K562 (cell line): ENCODE results near the gene BBS5. TPM values are rescaled to one million over a fixed set of nuclear protein-coding genes. Genes with fewer than 3 reads are reported as not detected.

ENCODE experiments used
- ATAC-seq: fragments of 200-7000 bp; cut with Tn5 transposase; 3 replicates; pipeline ENCODE4 v1.9.1; 2020; ENCODE audit warnings: moderate library complexity
- BruUV-seq: library from RNA; stranded (reverse); fragments of 400-500 nt; replicated peaks from 2 replicates; lab custom pipeline; 2021; lab: Mats Ljungman, UMichigan
- CTCF ChIA-PET: fragments of 300-600 bp; formaldehyde crosslinking; extraction: SDS; loops from one replicate; lab custom pipeline; 2021; ENCODE audit warnings: low intra/inter-chr PET ratio; lab: Yijun Ruan, JAX
- POLR2A ChIA-PET: fragments of 300-600, 350-650 bp; sonication (Branson Sonifier 250); formaldehyde crosslinking; extraction: SDS; loops from one replicate; lab custom pipeline; 2021; ENCODE audit warnings: antibody characterized with exemption, inconsistent platforms; lab: Yijun Ruan, JAX
- DNase-seq, 4 experiments: peaks; one replicate each; pipeline versions ENCODE4 v3.0.0 to v3.0.0-alpha.2; 2011 to 2018; ENCODE audit warnings: low spot score in 3 of 4, mixed read lengths in 3 of 4; ENCODE audit errors: extremely low read depth in 1 of 4
- FAIRE-seq: peaks from 2 replicates; lab custom pipeline; 2011; peaks lifted over from hg19 to GRCh38; lab: Jason Lieb, UNC
- H2AFZ ChIP-seq: 2 replicates; pipeline ENCODE4 v1.6.0; 2011; ENCODE audit warnings: low read depth, low read length, control low read depth, inconsistent platforms
- H3K27ac ChIP-seq: fragments of 200-600 bp; 3 replicates; pipeline ENCODE4 v1.8.0; 2011; ENCODE audit warnings: low read depth, mild to moderate bottlenecking, control low read depth, inconsistent platforms, low read length, moderate library complexity, mixed read lengths; ENCODE audit errors: extremely low read depth
- H3K27me3 ChIP-seq, 2 experiments: fragments of 300-600 bp in 1 of 2; 2 replicates in 1 of 2; 3 replicates in 1 of 2; pipeline versions ENCODE4 v1.6.0 to v1.8.0; 2011; ENCODE audit warnings: inconsistent platforms in 2 of 2, low read length in 2 of 2, mild to moderate bottlenecking in 1 of 2, mixed read lengths in 1 of 2, moderate library complexity in 1 of 2; ENCODE audit not compliant: control insufficient read depth in 2 of 2, insufficient read depth in 2 of 2
- H3K36me3 ChIP-seq: fragments of 300-600 bp; 3 replicates; pipeline ENCODE4 v1.8.0; 2011; ENCODE audit warnings: mild to moderate bottlenecking, low read length, inconsistent platforms; ENCODE audit not compliant: control insufficient read depth, insufficient read depth
- H3K4me1 ChIP-seq, 2 experiments: fragments of 200-600 bp in 1 of 2; replicated peaks in 1 of 2; 2 replicates in 1 of 2; 3 replicates in 1 of 2; pipeline versions ENCODE4 v1.5.1 to v1.8.0; 2011; ENCODE audit warnings: inconsistent platforms in 2 of 2, low read length in 2 of 2, mild to moderate bottlenecking in 1 of 2, mixed read lengths in 1 of 2, moderate library complexity in 1 of 2; ENCODE audit not compliant: control insufficient read depth in 2 of 2, insufficient read depth in 2 of 2
- H3K4me2 ChIP-seq: 2 replicates; pipeline ENCODE4 v1.6.1; 2011; ENCODE audit warnings: low read length, control low read depth, inconsistent platforms, mixed read lengths; ENCODE audit not compliant: insufficient read depth
- H3K4me3 ChIP-seq: fragments of 200-600 bp; sonication (generic), shearing (Covaris generic); 2 replicates; pipeline ENCODE4 v1.5.1; 2016; ENCODE audit warnings: control low read depth, inconsistent platforms
- H3K79me2 ChIP-seq: fragments of 200-600 bp; 3 replicates; pipeline ENCODE4 v1.8.0; 2011; ENCODE audit warnings: low read length, inconsistent platforms; ENCODE audit not compliant: control insufficient read depth, insufficient read depth
- H3K9ac ChIP-seq, 2 experiments: 2 replicates each; pipeline versions ENCODE4 v1.6.0 to v1.6.1; 2011; ENCODE audit warnings: low read depth in 2 of 2, low read length in 2 of 2, control low read depth in 1 of 2, inconsistent platforms in 1 of 2, mild to moderate bottlenecking in 1 of 2, mixed read lengths in 1 of 2; ENCODE audit not compliant: insufficient read depth in 1 of 2
- H3K9me1 ChIP-seq: one replicate; pipeline ENCODE4 v1.6.0; 2011; ENCODE audit warnings: inconsistent platforms, mild to moderate bottlenecking, low read length, moderate library complexity; ENCODE audit not compliant: control insufficient read depth, insufficient read depth
- H3K9me3 ChIP-seq: replicated peaks from 2 replicates; pipeline ENCODE4 v1.5.1; 2011; ENCODE audit warnings: low read depth, low read length, inconsistent platforms; ENCODE audit not compliant: control insufficient read depth, insufficient read depth
- H4K20me1 ChIP-seq: replicated peaks from 2 replicates; pipeline ENCODE4 v1.6.1; 2011; ENCODE audit warnings: low read length, inconsistent platforms, mixed read lengths; ENCODE audit not compliant: control insufficient read depth, insufficient read depth
- CBX3 ChIP-seq, 2 experiments: IDR thresholded peaks; 1 replicate in 1 of 2; 2 replicates in 1 of 2; pipeline ENCODE4 v1.6.1; 2012; ENCODE audit warnings: inconsistent platforms in 2 of 2, low read length in 2 of 2, borderline replicate concordance in 1 of 2, control low read depth in 1 of 2
- KHSRP ChIP-seq: fragments of 450-650 bp; IDR thresholded peaks from 2 replicates; pipeline ENCODE4 v1.6.1; 2017
- NONO ChIP-seq, 2 experiments: fragments of 200-400 bp in 1 of 2; fragments of 450-650 bp in 1 of 2; formaldehyde crosslinking in 1 of 2; IDR thresholded peaks; 2 replicates each; pipeline ENCODE4 v1.6.1; 2017; ENCODE audit warnings: low read depth in 2 of 2, mild to moderate bottlenecking in 2 of 2, moderate library complexity in 2 of 2, low read length in 1 of 2
- RBFOX2 ChIP-seq: fragments of 200-400 bp; formaldehyde crosslinking; IDR thresholded peaks from 2 replicates; pipeline ENCODE4 v1.6.1; 2017; ENCODE audit warnings: low read depth, mild to moderate bottlenecking, low read length, moderate library complexity
- ZBTB1 ChIP-seq: sonication (generic); formaldehyde crosslinking; IDR thresholded peaks from 2 replicates; pipeline ENCODE4 v1.8.1; 2023; ENCODE audit warnings: missing genetic modification reagents, low read depth, mild to moderate bottlenecking, borderline replicate concordance
- ZNF57 ChIP-seq: fragments of 450-650 bp; formaldehyde crosslinking; IDR thresholded peaks from 2 replicates; pipeline ENCODE4 v1.4.0; 2020; ENCODE audit warnings: mild to moderate bottlenecking, moderate library complexity
- WGBS: fragments of 100-300 bp; shearing (Covaris generic); methylation state at CpG from one replicate; pipeline ENCODE4 v1.1.6; 2016; ENCODE audit warnings: low coverage, mixed read lengths; ENCODE audit not compliant: insufficient coverage; ENCODE audit errors: missing lambda C conversion rate; 5-methylcytosine and 5-hydroxymethylcytosine counted together
- in situ Hi-C: fragments of 300-500 bp; cut with MboI; formaldehyde crosslinking; loops from 4 replicates; pipeline ENCODE4 v1.15.0; 2018; ENCODE audit warnings: inconsistent platforms, mixed read lengths
- intact Hi-C: fragments of 100-400 bp; cut with micrococcal nuclease; formaldehyde crosslinking; loops from 2 replicates; pipeline ENCODE4 v1.14.2; 2022
- polyA plus RNA-seq, 8 experiments: library from polyadenylated mRNA; depleted of rRNA in 4 of 8; stranded (reverse) in 5 of 8; unstranded in 3 of 8; fragments of >200 nt; fragmentation: Nextera tagmentation in 2 of 8; fragmentation: Illumina TruSeq in 1 of 8; extraction: Ambion mirVana in 2 of 8; extraction: Trizol in 1 of 8; gene quantifications; 2 replicates each; pipeline versions ENCODE4 v1.2.1 to v1.2.3, GENCODE V29; 2011 to 2014; ENCODE audit warnings: inconsistent platforms in 1 of 8, missing spikeins in 1 of 8
- total RNA-seq, 7 experiments: library from RNA; depleted of rRNA in 6 of 7; stranded (reverse); fragments of >200 nt in 6 of 7; fragmentation: Illumina TruSeq in 2 of 7; extraction: Trizol in 2 of 7; gene quantifications; 2 replicates each; pipeline versions ENCODE4 v1.2.1 to v1.2.3, GENCODE V29; 2011 to 2021; ENCODE audit warnings: low replicate concordance in 1 of 7
- TF ChIP-seq, protein P1 (sequence below): sonication (generic); formaldehyde crosslinking; IDR thresholded peaks from 2 replicates; pipeline ENCODE4 v1.8.1; 2023; ENCODE audit warnings: mild to moderate bottlenecking, missing genetic modification reagents
- TF ChIP-seq, protein P2 (sequence below): sonication (generic); formaldehyde crosslinking; IDR thresholded peaks from 2 replicates; pipeline ENCODE4 v1.8.1; 2022; ENCODE audit warnings: missing genetic modification reagents

The BBS5 gene
- total and polyA plus RNA-seq, 9 of the 15 experiments (the other 6 are each of a cell fraction or from before 2014, with no cell fraction given) = 0.48 to 6.9 (median 4.3) TPM

DNA sequence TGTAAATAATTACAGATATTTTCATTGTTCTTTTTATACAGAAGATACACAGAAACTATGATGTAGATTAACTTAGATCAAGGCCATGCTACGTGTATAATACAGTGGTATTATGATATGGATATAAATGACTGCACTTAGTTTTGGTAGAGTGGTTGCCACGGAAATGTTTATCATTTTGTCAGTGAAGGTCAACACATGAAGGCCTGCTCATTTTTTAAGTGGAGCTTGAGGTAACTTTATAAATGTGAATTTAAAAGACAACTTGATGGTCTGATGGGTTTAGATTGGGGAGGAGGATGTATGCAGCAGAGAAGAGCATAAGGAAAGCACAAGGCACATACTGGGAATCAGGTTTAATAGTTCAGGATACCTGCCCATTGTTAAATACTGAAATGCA is 14.4 kb upstream of the BBS5 start:
- no peak overlapping the region for H3K9ac ChIP-seq
- H3K27ac ChIP-seq = no peak overlapping the region
- DNase-seq = peak in 1 of 4 experiments; percentile 11
- no peaks in the 10 kb centered on the region for H3K9me1 ChIP-seq
- TF ChIP-seq CBX3 (IDR thresholded peaks at IDR 0.05; ENCODE audit: borderline replicate concordance in 1 of 2, low read length in 2 of 2) = no peak
- no peak for TF ChIP-seq ZBTB1 (CRISPR knock-in tag)
- no peak for TF ChIP-seq NONO (IDR thresholded peaks at IDR 0.05; ENCODE audit: low read depth in 2 of 2, low read length in 1 of 2)
- TF ChIP-seq, protein P1, sequence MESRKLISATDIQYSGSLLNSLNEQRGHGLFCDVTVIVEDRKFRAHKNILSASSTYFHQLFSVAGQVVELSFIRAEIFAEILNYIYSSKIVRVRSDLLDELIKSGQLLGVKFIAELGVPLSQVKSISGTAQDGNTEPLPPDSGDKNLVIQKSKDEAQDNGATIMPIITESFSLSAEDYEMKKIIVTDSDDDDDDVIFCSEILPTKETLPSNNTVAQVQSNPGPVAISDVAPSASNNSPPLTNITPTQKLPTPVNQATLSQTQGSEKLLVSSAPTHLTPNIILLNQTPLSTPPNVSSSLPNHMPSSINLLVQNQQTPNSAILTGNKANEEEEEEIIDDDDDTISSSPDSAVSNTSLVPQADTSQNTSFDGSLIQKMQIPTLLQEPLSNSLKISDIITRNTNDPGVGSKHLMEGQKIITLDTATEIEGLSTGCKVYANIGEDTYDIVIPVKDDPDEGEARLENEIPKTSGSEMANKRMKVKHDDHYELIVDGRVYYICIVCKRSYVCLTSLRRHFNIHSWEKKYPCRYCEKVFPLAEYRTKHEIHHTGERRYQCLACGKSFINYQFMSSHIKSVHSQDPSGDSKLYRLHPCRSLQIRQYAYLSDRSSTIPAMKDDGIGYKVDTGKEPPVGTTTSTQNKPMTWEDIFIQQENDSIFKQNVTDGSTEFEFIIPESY (CRISPR knock-in tag) = 0 out of 2 replicates have a peak, but pooled peaks have one; percentile 18
- no peak for TF ChIP-seq ZNF57
- no peak for TF ChIP-seq KHSRP
- TF ChIP-seq RBFOX2 = no peak
- TF ChIP-seq, protein P2, sequence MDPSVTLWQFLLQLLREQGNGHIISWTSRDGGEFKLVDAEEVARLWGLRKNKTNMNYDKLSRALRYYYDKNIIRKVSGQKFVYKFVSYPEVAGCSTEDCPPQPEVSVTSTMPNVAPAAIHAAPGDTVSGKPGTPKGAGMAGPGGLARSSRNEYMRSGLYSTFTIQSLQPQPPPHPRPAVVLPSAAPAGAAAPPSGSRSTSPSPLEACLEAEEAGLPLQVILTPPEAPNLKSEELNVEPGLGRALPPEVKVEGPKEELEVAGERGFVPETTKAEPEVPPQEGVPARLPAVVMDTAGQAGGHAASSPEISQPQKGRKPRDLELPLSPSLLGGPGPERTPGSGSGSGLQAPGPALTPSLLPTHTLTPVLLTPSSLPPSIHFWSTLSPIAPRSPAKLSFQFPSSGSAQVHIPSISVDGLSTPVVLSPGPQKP (CRISPR knock-in tag) = no peak
- no peak overlapping the region for H3K4me3 ChIP-seq
- H3K4me1 ChIP-seq = peaks cover 0 to 3% of the 10 kb centered on the region in 2 experiments; a peak in 1 of 5 replicates
- no peak overlapping the region for H3K4me2 ChIP-seq
- H3K79me2 ChIP-seq = no peaks in the 10 kb centered on the region
- peak; percentile 23 for FAIRE-seq
- POLR2A ChIA-PET = no interaction called here
- CTCF ChIA-PET = no interaction called here
- 31% methylated on average over 2 of the region's 2 CpGs for WGBS
- peak; percentile 31; the same call in 2 of the 3 replicates for ATAC-seq
- intact Hi-C loops (no loop called here), in situ Hi-C loops (no loop called here)
- peak overlapping the region; percentile 69 for H2AFZ ChIP-seq
- no peaks in the 10 kb centered on the region for H3K9me3 ChIP-seq
- no TSS peak for BruUV-seq
- H3K27me3 ChIP-seq = no peaks in the 10 kb centered on the region
- no peaks in the 10 kb centered on the region for H4K20me1 ChIP-seq
- no peaks in the 10 kb centered on the region for H3K36me3 ChIP-seq
